HG03103 (cell line): Measurements from ENCODE around the gene BCHE.

Experiments used
- ATAC-seq: cut with Tn5 transposase; IDR thresholded peaks from one replicate; pipeline ENCODE4 v1.9.1; 2021; ENCODE audit warnings: low read depth; ENCODE audit not compliant: unreplicated experiment

Gene BCHE

GRCh38 chr3:165837058-165837525, at the start of gene BCHE:
Gene BCHE, minus strand, starts transcription at chr3:165837423. Its CDS starts 6,390 bp downstream, at chr3:165831033.
- ATAC-seq, result no peak

GRCh38 chr3:165885558-165886270, 48.5 kb upstream of the BCHE start:
- no peak for ATAC-seq

GRCh38 chr3:165884518-165884917, 47.3 kb upstream of the BCHE start:
- no peak for ATAC-seq

GRCh38 chr3:165883863-165884478, 46.7 kb upstream of the BCHE start:
- no peak for ATAC-seq

- ATAC-seq, result no peak
These were observed 45.9 kb upstream of the BCHE start for GRCh38 chr3:165883117-165883516.

GRCh38 chr3:165875644-165876043, 38.4 kb upstream of the BCHE start:
- ATAC-seq, result no peak

GRCh38 chr3:165874663-165875489, 37.7 kb upstream of the BCHE start:
- ATAC-seq, result no peak

- no peak for ATAC-seq
These were observed 30.9 kb upstream of the BCHE start for GRCh38 chr3:165868088-165868487.

- ATAC-seq, result no peak
These were observed 21.8 kb upstream of the BCHE start for GRCh38 chr3:165859061-165859460.

- no peak for ATAC-seq
These were observed 18.4 kb upstream of the BCHE start for GRCh38 chr3:165855581-165855980.

- ATAC-seq, result no peak
These were observed 17.5 kb upstream of the BCHE start for GRCh38 chr3:165854696-165855095.

GRCh38 chr3:165852711-165853110, 15.5 kb upstream of the BCHE start:
- ATAC-seq, result no peak

- ATAC-seq, result no peak
These were observed 15.0 kb upstream of the BCHE start for GRCh38 chr3:165852191-165852590.

GRCh38 chr3:165846056-165846455, 8.8 kb upstream of the BCHE start:
- no peak for ATAC-seq

- ATAC-seq, result no peak
These were observed 2.3 kb upstream of the BCHE start for GRCh38 chr3:165839296-165840076.

- ATAC-seq, result no peak
These were observed 578 bp upstream of the BCHE start for GRCh38 chr3:165837801-165838200.

- ATAC-seq, result no peak
These were observed 1.8 kb downstream of the BCHE start for GRCh38 chr3:165835431-165835830.

GRCh38 chr3:165830746-165831145, 6.5 kb downstream of the BCHE start:
- ATAC-seq, result no peak

- ATAC-seq, result no peak
These were observed 9.3 kb downstream of the BCHE start for GRCh38 chr3:165827883-165828282.

GRCh38 chr3:165827233-165827632, 10.0 kb downstream of the BCHE start:
- no peak for ATAC-seq
